HepG2 (cell line): ENCODE data around the gene FTL. TPM values are rescaled to one million over a fixed set of nuclear protein-coding genes. Genes with fewer than 3 reads are reported as not detected.
A peak's percentile ranks its signal among the peaks of the same experiment; 100 is the strongest.

Source experiments
- ARID2 ChIP-seq: sonication (generic); formaldehyde crosslinking; IDR thresholded peaks from 2 replicates; pipeline ENCODE4 v1.8.1; 2022; ENCODE audit warnings: mild to moderate bottlenecking, missing genetic modification reagents, borderline replicate concordance
- CHD4 ChIP-seq: fragments of 200-600 bp; sonication (generic); IDR thresholded peaks from 2 replicates; pipeline ENCODE4 v1.7.0; 2017; ENCODE audit warnings: mild to moderate bottlenecking, low read length, borderline replicate concordance
- ERF ChIP-seq: IDR thresholded peaks from 2 replicates; pipeline ENCODE4 v1.6.1; 2018; ENCODE audit warnings: missing biosample characterization, missing genetic modification reagents
- KDM5B ChIP-seq: sonication (generic); formaldehyde crosslinking; IDR thresholded peaks from 2 replicates; pipeline ENCODE4 v1.4.0; 2020; ENCODE audit warnings: missing genetic modification reagents, mild to moderate bottlenecking, borderline replicate concordance
- NCOA5 ChIP-seq: sonication (generic); formaldehyde crosslinking; IDR thresholded peaks from 2 replicates; pipeline ENCODE4 v1.4.0; 2020; ENCODE audit warnings: missing genetic modification reagents
- RAD21 ChIP-seq: fragments of 450-650 bp; formaldehyde crosslinking; IDR thresholded peaks from 2 replicates; pipeline ENCODE4 v1.5.0; 2020; ENCODE audit warnings: mild to moderate bottlenecking
- RAD51 ChIP-seq: fragments of 450-650 bp; IDR thresholded peaks from 2 replicates; pipeline ENCODE4 v1.6.1; 2016; ENCODE audit warnings: borderline replicate concordance
- RORA ChIP-seq: sonication (generic); formaldehyde crosslinking; IDR thresholded peaks from 2 replicates; pipeline ENCODE4 v1.5.0; 2020; ENCODE audit warnings: mild to moderate bottlenecking, missing genetic modification reagents, moderate library complexity
- SALL1 ChIP-seq: sonication (generic); formaldehyde crosslinking; IDR thresholded peaks from 2 replicates; pipeline ENCODE4 v1.8.0; 2022; ENCODE audit warnings: mild to moderate bottlenecking, missing genetic modification reagents
- SETDB1 ChIP-seq: sonication (generic); formaldehyde crosslinking; IDR thresholded peaks from 2 replicates; pipeline ENCODE4 v1.5.1; 2020; ENCODE audit warnings: missing genetic modification reagents, mild to moderate bottlenecking, borderline replicate concordance
- SPEN ChIP-seq: sonication (generic); formaldehyde crosslinking; IDR thresholded peaks from 2 replicates; pipeline ENCODE4 v1.5.1; 2020; ENCODE audit warnings: low read depth, mild to moderate bottlenecking, missing genetic modification reagents
- TBL1XR1 ChIP-seq: fragments of 150-350 bp; IDR thresholded peaks from 2 replicates; pipeline ENCODE4 v1.6.1; 2014; ENCODE audit warnings: borderline replicate concordance, low read length; ENCODE audit not compliant: partially characterized antibody
- USF2 ChIP-seq, 2 experiments: sonication (generic) in 1 of 2; formaldehyde crosslinking in 1 of 2; IDR thresholded peaks; 2 replicates each; pipeline versions ENCODE4 v1.5.1 to v1.6.1; 2011 to 2020; ENCODE audit warnings: borderline replicate concordance in 1 of 2, low read depth in 1 of 2, low read length in 1 of 2, mild to moderate bottlenecking in 1 of 2, missing genetic modification reagents in 1 of 2, moderate library complexity in 1 of 2
- ZBTB43 ChIP-seq: sonication (generic); formaldehyde crosslinking; conservative IDR thresholded peaks from 2 replicates; pipeline ENCODE4 v1.4.0; 2020; ENCODE audit warnings: missing genetic modification reagents
- ZFP91 ChIP-seq: sonication (generic); formaldehyde crosslinking; IDR thresholded peaks from 2 replicates; pipeline ENCODE4 v1.9.0; 2022; ENCODE audit warnings: missing genetic modification reagents, mild to moderate bottlenecking, borderline replicate concordance
- ZNF143 ChIP-seq: sonication (generic); formaldehyde crosslinking; IDR thresholded peaks from 2 replicates; pipeline ENCODE4 v1.4.0; 2020; ENCODE audit warnings: missing genetic modification reagents
- ZNF543 ChIP-seq: sonication (generic); formaldehyde crosslinking; IDR thresholded peaks from 2 replicates; pipeline ENCODE4 v1.4.0; 2020; ENCODE audit warnings: mild to moderate bottlenecking, missing genetic modification reagents
- ZNF556 ChIP-seq: sonication (generic); formaldehyde crosslinking; IDR thresholded peaks from 2 replicates; pipeline ENCODE4 v1.4.0; 2020; ENCODE audit warnings: mild to moderate bottlenecking, missing genetic modification reagents, borderline replicate concordance
- ZNF574 ChIP-seq: sonication (generic); formaldehyde crosslinking; IDR thresholded peaks from 2 replicates; pipeline ENCODE4 v1.4.0; 2020; ENCODE audit warnings: missing genetic modification reagents
- ZNF607 ChIP-seq: sonication (generic); formaldehyde crosslinking; IDR thresholded peaks from 2 replicates; pipeline ENCODE4 v1.5.1; 2020; ENCODE audit warnings: missing genetic modification reagents, mild to moderate bottlenecking, borderline replicate concordance
- ZNF768 ChIP-seq: sonication (generic); formaldehyde crosslinking; IDR thresholded peaks from 2 replicates; pipeline ENCODE4 v1.4.0; 2020; ENCODE audit warnings: missing genetic modification reagents
- polyA plus RNA-seq, 8 experiments: library from polyadenylated mRNA; depleted of rRNA in 3 of 8; stranded (reverse) in 7 of 8; unstranded in 1 of 8; fragments of >200 nt; fragmentation: Illumina TruSeq in 4 of 8; extraction: Trizol in 4 of 8; gene quantifications; 2 replicates each; pipeline versions ENCODE4 v1.2.1 to v1.2.3, GENCODE V29; 2011 to 2016; ENCODE audit warnings: low read depth in 4 of 8, missing spikeins in 1 of 8, mixed read lengths in 1 of 8; ENCODE audit not compliant: insufficient read depth in 1 of 8
- total RNA-seq, 5 experiments: library from RNA; depleted of rRNA; stranded (reverse); fragments of >200 nt; fragmentation: Illumina TruSeq; extraction: Trizol; gene quantifications; 2 replicates each; pipeline ENCODE4 v1.2.3, GENCODE V29; 2016; ENCODE audit warnings: low read depth in 1 of 5

Gene FTL
- total and polyA plus RNA-seq, 2 of the 13 experiments (the other 11 are each of a cell fraction or from before 2014, with no cell fraction given) = 2,721 to 8,800 TPM

GRCh38 chr19:48997972-48998371 is 32.9 kb downstream of the FTL start (continued):
- TF ChIP-seq RORA (CRISPR knock-in tag) = no peak
- TF ChIP-seq SPEN (CRISPR knock-in tag) = no peak
- TF ChIP-seq ZNF607 (CRISPR knock-in tag) = no peak
- peak; percentile 52; the same call in 1 of the 2 replicates for TF ChIP-seq ZNF143 (CRISPR knock-in tag)
- no peak for TF ChIP-seq ERF
- no peak for TF ChIP-seq ZBTB43 (CRISPR knock-in tag)
- no peak for TF ChIP-seq USF2 (IDR thresholded peaks at IDR 0.05; ENCODE audit: low read depth, low read length)
- TF ChIP-seq USF2 (CRISPR knock-in tag; IDR thresholded peaks at IDR 0.05; ENCODE audit: borderline replicate concordance) = no peak
- TF ChIP-seq ZFP91 (CRISPR knock-in tag) = no peak
- no peak for TF ChIP-seq TBL1XR1
- no peak for TF ChIP-seq KDM5B
- TF ChIP-seq ZNF556 (CRISPR knock-in tag) = no peak
- peak; percentile 38; the same call in 1 of the 2 replicates for TF ChIP-seq ZNF574
- TF ChIP-seq NCOA5 = no peak
- no peak for TF ChIP-seq RAD51
- TF ChIP-seq ZNF543 (CRISPR knock-in tag) = no peak
- peak; percentile 43; the same call in 1 of the 2 replicates for TF ChIP-seq RAD21 (CRISPR knock-in tag)
- no peak for TF ChIP-seq SALL1 (CRISPR knock-in tag)
- TF ChIP-seq CHD4 = no peak
- no peak for TF ChIP-seq ZNF768 (CRISPR knock-in tag)
- no peak for TF ChIP-seq ARID2 (CRISPR knock-in tag)
- no peak for TF ChIP-seq SETDB1 (CRISPR knock-in tag)
